ENCODE measurements around the gene FAH. TPM values are rescaled to one million over a fixed set of nuclear protein-coding genes. Genes with fewer than 3 reads are reported as not detected.
A peak's percentile ranks its signal among the peaks of the same experiment; 100 is the strongest.

The FAH gene
- total and polyA plus RNA-seq, 9 of the 15 experiments (the other 6 are each of a cell fraction or from before 2014, with no cell fraction given), result 66.8 to 310 (median 103) TPM

DNA sequence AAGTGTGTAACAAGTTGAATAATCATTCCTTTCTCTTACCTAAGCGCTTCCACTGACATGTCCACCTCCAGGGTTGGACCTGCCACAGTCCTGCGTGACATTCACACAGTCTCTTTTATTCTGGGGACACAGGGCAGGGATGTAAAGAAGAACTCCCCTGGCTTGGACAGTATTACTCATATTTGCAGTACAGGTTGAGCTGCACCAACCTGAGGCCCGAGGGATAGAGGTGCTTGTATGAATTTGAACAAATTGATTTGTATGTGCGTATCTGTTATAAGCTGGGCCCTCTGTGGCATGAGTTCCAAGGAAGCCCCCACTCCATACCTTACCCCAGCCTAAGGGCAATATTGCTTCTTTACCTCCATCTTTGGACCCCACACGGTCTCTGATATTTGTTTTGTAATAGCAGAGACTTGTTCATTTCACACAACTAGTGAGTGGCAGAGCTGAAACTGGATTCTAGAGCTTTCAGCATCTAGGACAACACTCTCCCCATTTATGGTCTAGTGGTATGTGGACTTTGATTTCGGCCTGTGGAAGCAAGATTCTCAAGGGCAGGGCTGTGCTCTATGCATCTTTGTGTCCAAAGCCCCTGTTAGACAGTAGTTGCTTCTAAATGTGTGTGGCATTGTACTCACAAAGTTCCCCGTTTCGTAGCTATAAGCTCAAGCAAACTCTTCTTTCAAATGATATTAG lies 39.2 kb downstream of the FAH start:
- H3K79me2 ChIP-seq (ENCODE audit: control insufficient read depth, insufficient read depth, low read length), result no peaks in the 10 kb centered on the region
- no peaks in the 10 kb centered on the region for H3K27me3 ChIP-seq (ENCODE audit: control insufficient read depth in 2 of 2, insufficient read depth in 2 of 2, low read length in 2 of 2)
- POLR2A ChIA-PET, result interaction anchor here (0.7 kb wide), 1 partner anchor 10 kb away, joined by 3 read pairs; no protein-coding TSS in a partner anchor
- no TSS peak for BruUV-seq (replicated peaks)
- CTCF ChIA-PET (ENCODE audit: low intra/inter-chr PET ratio), result no interaction called here
- H3K4me2 ChIP-seq (ENCODE audit: insufficient read depth, low read length), result no peak overlapping the region
- no peaks in the 10 kb centered on the region for H3K9me1 ChIP-seq (ENCODE audit: control insufficient read depth, insufficient read depth, low read length)
- H2AFZ ChIP-seq (ENCODE audit: low read depth, low read length), result no peak overlapping the region
- WGBS (ENCODE audit: insufficient coverage, low coverage, missing lambda C conversion rate), result 36% methylated on average over 8 of the region's 8 CpGs
- TF ChIP-seq NFIX (CRISPR knock-in tag; IDR thresholded peaks at IDR 0.05; ENCODE audit: low read depth) (no peak), POLR3G (IDR thresholded peaks at IDR 0.05; ENCODE audit: extremely low read depth, insufficient read length, insufficient replicate concordance) (no peak), ZNF354B (CRISPR knock-in tag; IDR thresholded peaks at IDR 0.05) (no peak)
- in situ Hi-C loops (cut with MboI), result no loop called here
- H4K20me1 ChIP-seq (replicated peaks; ENCODE audit: control insufficient read depth, insufficient read depth, low read length), result no peaks in the 10 kb centered on the region
- peak; percentile 63 for FAIRE-seq
- intact Hi-C loops (cut with micrococcal nuclease), result no loop called here
- no peak overlapping the region for H3K4me3 ChIP-seq
- H3K9ac ChIP-seq (ENCODE audit: insufficient read depth in 1 of 2, low read depth in 2 of 2, low read length in 2 of 2), result no peak overlapping the region
- no peak for ATAC-seq
- H3K4me1 ChIP-seq (replicated peaks in 1 of 2; ENCODE audit: control insufficient read depth in 2 of 2, insufficient read depth in 2 of 2, low read length in 2 of 2), result no peaks in the 10 kb centered on the region
- H3K27ac ChIP-seq (ENCODE audit: extremely low read depth, low read depth, low read length), result no peak overlapping the region
- DNase-seq (ENCODE audit: extremely low read depth in 1 of 4, low spot score in 3 of 4), result no peak
- H3K9me3 ChIP-seq (replicated peaks; ENCODE audit: control insufficient read depth, insufficient read depth, low read depth, low read length), result no peaks in the 10 kb centered on the region
- H3K36me3 ChIP-seq (ENCODE audit: control insufficient read depth, insufficient read depth, low read length), result peaks cover 16% of the 10 kb centered on the region; the same call in 2 of the 3 replicates

GRCh38 chr15:80194186-80194585 lies 41.4 kb downstream of the FAH start:
- no peak for TF ChIP-seq ZC3H11A (IDR thresholded peaks at IDR 0.05; ENCODE audit: low read depth, low read length)
- TF ChIP-seq NFE2 (IDR thresholded peaks at IDR 0.05; ENCODE audit: low read depth), result no peak
- TF ChIP-seq CHCHD3 (CRISPR knock-in tag; IDR thresholded peaks at IDR 0.05), result no peak
- TF ChIP-seq ZNF766 (CRISPR knock-in tag; conservative IDR thresholded peaks at IDR 0.05), result no peak
- TF ChIP-seq BCL6 (CRISPR knock-in tag; IDR thresholded peaks at IDR 0.05), result no peak
- TF ChIP-seq, protein P1, sequence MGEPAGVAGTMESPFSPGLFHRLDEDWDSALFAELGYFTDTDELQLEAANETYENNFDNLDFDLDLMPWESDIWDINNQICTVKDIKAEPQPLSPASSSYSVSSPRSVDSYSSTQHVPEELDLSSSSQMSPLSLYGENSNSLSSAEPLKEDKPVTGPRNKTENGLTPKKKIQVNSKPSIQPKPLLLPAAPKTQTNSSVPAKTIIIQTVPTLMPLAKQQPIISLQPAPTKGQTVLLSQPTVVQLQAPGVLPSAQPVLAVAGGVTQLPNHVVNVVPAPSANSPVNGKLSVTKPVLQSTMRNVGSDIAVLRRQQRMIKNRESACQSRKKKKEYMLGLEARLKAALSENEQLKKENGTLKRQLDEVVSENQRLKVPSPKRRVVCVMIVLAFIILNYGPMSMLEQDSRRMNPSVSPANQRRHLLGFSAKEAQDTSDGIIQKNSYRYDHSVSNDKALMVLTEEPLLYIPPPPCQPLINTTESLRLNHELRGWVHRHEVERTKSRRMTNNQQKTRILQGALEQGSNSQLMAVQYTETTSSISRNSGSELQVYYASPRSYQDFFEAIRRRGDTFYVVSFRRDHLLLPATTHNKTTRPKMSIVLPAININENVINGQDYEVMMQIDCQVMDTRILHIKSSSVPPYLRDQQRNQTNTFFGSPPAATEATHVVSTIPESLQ (CRISPR knock-in tag; IDR thresholded peaks at IDR 0.05), result no peak
- TF ChIP-seq SNIP1 (IDR thresholded peaks at IDR 0.05; ENCODE audit: low read depth), result no peak
- in situ Hi-C loops (cut with MboI) (no loop called here), intact Hi-C loops (cut with micrococcal nuclease) (no loop called here)
- ChIA-PET POLR2A (no interaction called here), CTCF (ENCODE audit: low intra/inter-chr PET ratio) (interaction anchor here (0.6 kb wide), 1 partner anchor 1026 kb away, joined by 3 read pairs; no protein-coding TSS in a partner anchor)
- Histone ChIP-seq H3K4me2 (ENCODE audit: insufficient read depth, low read length) (no peak overlapping the region), H2AFZ (ENCODE audit: low read depth, low read length) (no peak overlapping the region), H3K27me3 (ENCODE audit: control insufficient read depth in 2 of 2, insufficient read depth in 2 of 2, low read length in 2 of 2) (peaks cover 0 to under 1% of the 10 kb centered on the region in 2 experiments; a peak in 2 of 5 replicates), H3K4me3 (no peak overlapping the region), H3K9me3 (replicated peaks; ENCODE audit: control insufficient read depth, insufficient read depth, low read depth, low read length) (no peaks in the 10 kb centered on the region), H3K27ac (ENCODE audit: extremely low read depth, low read depth, low read length) (no peak overlapping the region), H3K4me1 (replicated peaks in 1 of 2; ENCODE audit: control insufficient read depth in 2 of 2, insufficient read depth in 2 of 2, low read length in 2 of 2) (no peaks in the 10 kb centered on the region), H3K79me2 (ENCODE audit: control insufficient read depth, insufficient read depth, low read length) (no peaks in the 10 kb centered on the region), H3K9me1 (ENCODE audit: control insufficient read depth, insufficient read depth, low read length) (no peaks in the 10 kb centered on the region), H4K20me1 (replicated peaks; ENCODE audit: control insufficient read depth, insufficient read depth, low read length) (no peaks in the 10 kb centered on the region), H3K36me3 (ENCODE audit: control insufficient read depth, insufficient read depth, low read length) (no peaks in the 10 kb centered on the region), H3K9ac (ENCODE audit: insufficient read depth in 1 of 2, low read depth in 2 of 2, low read length in 2 of 2) (no peak overlapping the region)
- 44% methylated on average over 1 of the region's 1 CpG for WGBS (ENCODE audit: insufficient coverage, low coverage, missing lambda C conversion rate)
- BruUV-seq (replicated peaks), result no TSS peak
- DNase-seq (ENCODE audit: extremely low read depth in 1 of 4, low spot score in 3 of 4) (no peak), ATAC-seq (no peak), FAIRE-seq (no peak)

Data from K562 (cell line).